Tibial nerve (tissue), 4 donors: ENCODE measurements around the gene AGBL1.

ENCODE experiments used
- CTCF ChIP-seq, 5 experiments: fragments of 200-600 bp in 3 of 5; fragments of 450-650 bp in 2 of 5; sonication (generic) in 3 of 5; IDR thresholded peaks; one replicate each; pipeline ENCODE4 v1.5.1; 2016 to 2019; ENCODE audit warnings: antibody characterized with exemption in 5 of 5, mild to moderate bottlenecking in 3 of 5, moderate library complexity in 2 of 5
- EP300 ChIP-seq, 2 donors: sonication (generic); formaldehyde crosslinking; IDR thresholded peaks; one replicate each; pipeline ENCODE4 v1.6.1; 2017; ENCODE audit warnings: antibody characterized with exemption in 2 of 2, mild to moderate bottlenecking in 1 of 2

DNA sequence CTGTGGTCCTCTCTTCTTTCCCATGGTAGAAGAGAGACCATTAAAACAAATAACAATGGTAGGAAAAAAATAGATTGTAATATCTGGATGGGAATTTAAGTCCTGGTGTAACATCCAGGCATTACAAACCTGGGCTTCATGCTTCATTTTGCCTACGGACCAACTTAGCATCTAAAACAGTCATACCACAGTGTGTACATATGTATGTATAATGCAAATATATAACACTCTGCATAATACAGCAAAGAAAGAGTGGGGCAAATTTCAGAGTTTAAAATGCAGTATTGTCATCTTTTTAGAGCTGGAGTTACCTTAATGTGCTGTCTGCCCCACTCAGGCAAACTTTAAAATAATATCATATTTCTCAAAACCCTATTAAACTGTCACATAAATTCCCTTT, 298.2 kb downstream of the AGBL1 start:
- TF ChIP-seq CTCF (IDR thresholded peaks at IDR 0.05) (no peak), EP300 (IDR thresholded peaks at IDR 0.05) (no peak)
